Stimulated activated CD8-positive, alpha-beta memory T cell treated with anti-CD3 and anti-CD28 coated beads, Interleukin-12 subunit alpha, Interleukin-12 subunit beta, amount 100 ng/mL, for 1 hour (primary cell): Measurements from ENCODE around the gene DDX31.

Experiments used
- DNase-seq: peaks from one replicate; pipeline ENCODE4 v3.0.0-alpha.2; 2020; ENCODE audit warnings: low read depth

DDX31 gene

GRCh38 chr9:132673355-132673754 lies 3.6 kb upstream of the DDX31 start:
- DNase-seq = no peak

- no peak for DNase-seq
Measured at GRCh38 chr9:132672413-132672690, 2.6 kb upstream of the DDX31 start.

GRCh38 chr9:132671620-132672412 lies 2.0 kb upstream of the DDX31 start:
- no peak for DNase-seq

GRCh38 chr9:132670457-132671391 lies 941 bp upstream of the DDX31 start, which contains the start of gene GTF3C4:
Gene GTF3C4 (plus strand): TSS chr9:132670464. CDS start chr9:132670599, 135 bp downstream.
- DNase-seq = peak; percentile 22

- no peak for DNase-seq
Measured at GRCh38 chr9:132669319-132669697, 475 bp downstream of the DDX31 start.

- DNase-seq = no peak
Measured at GRCh38 chr9:132663851-132664250, 5.9 kb downstream of the DDX31 start.

- DNase-seq = no peak
Measured at GRCh38 chr9:132663117-132663516, 6.7 kb downstream of the DDX31 start.

GRCh38 chr9:132662152-132662945 lies 7.4 kb downstream of the DDX31 start:
- DNase-seq = no peak

- DNase-seq = no peak
Measured at GRCh38 chr9:132656299-132656698, 13.5 kb downstream of the DDX31 start.

GRCh38 chr9:132651259-132651658 lies 18.5 kb downstream of the DDX31 start:
- DNase-seq = no peak

GRCh38 chr9:132648685-132649084 lies 21.1 kb downstream of the DDX31 start:
- no peak for DNase-seq

GRCh38 chr9:132648283-132648682 lies 21.5 kb downstream of the DDX31 start:
- DNase-seq = no peak

GRCh38 chr9:132647806-132648205 lies 22.0 kb downstream of the DDX31 start:
- DNase-seq = no peak

- no peak for DNase-seq
Measured at GRCh38 chr9:132647355-132647754, 22.4 kb downstream of the DDX31 start.

- no peak for DNase-seq
Measured at GRCh38 chr9:132646726-132647125, 23.1 kb downstream of the DDX31 start.

GRCh38 chr9:132645711-132646110 lies 24.1 kb downstream of the DDX31 start:
- DNase-seq = no peak

- no peak for DNase-seq
Measured at GRCh38 chr9:132645306-132645705, 24.5 kb downstream of the DDX31 start.

GRCh38 chr9:132644251-132644650 lies 25.5 kb downstream of the DDX31 start:
- no peak for DNase-seq

- no peak for DNase-seq
Measured at GRCh38 chr9:132641216-132641615, 28.6 kb downstream of the DDX31 start.

GRCh38 chr9:132639322-132639721 lies 30.5 kb downstream of the DDX31 start:
- no peak for DNase-seq

- DNase-seq = no peak
Measured at GRCh38 chr9:132638240-132638639, 31.5 kb downstream of the DDX31 start.

GRCh38 chr9:132637801-132638200 lies 32.0 kb downstream of the DDX31 start:
- no peak for DNase-seq
